Right lobe of liver (tissue), 6 donors: ENCODE data around the gene DRAXIN. TPM values are rescaled to one million over a fixed set of nuclear protein-coding genes. Genes with fewer than 3 reads are reported as not detected.

Source experiments
- ATAC-seq, 4 donors: fragments of 200-7000 bp; cut with Tn5 transposase; one replicate each; pipeline ENCODE4 v1.9.1; 2020; ENCODE audit warnings: mild to moderate bottlenecking in 4 of 4, moderate library complexity in 4 of 4
- DNase-seq, 3 donors: peaks; one replicate each; pipeline ENCODE4 v3.0.0-alpha.2; 2020
- H3K27ac ChIP-seq, 3 donors: fragments of 200-600 bp; one replicate each; pipeline ENCODE4 v1.8.0; 2022
- H3K27me3 ChIP-seq, 2 donors: fragments of 200-600 bp; one replicate each; pipeline ENCODE4 v1.8.0; 2022
- H3K36me3 ChIP-seq, 4 donors: fragments of 200-600 bp; sonication (generic) in 1 of 4; one replicate each; pipeline versions ENCODE4 v1.5.1 to v1.8.0; 2017 to 2022; ENCODE audit warnings: control low read depth in 1 of 4
- H3K4me1 ChIP-seq, 4 donors: fragments of 200-600 bp; sonication (generic) in 1 of 4; one replicate each; pipeline versions ENCODE4 v1.5.1 to v1.8.0; 2017 to 2022; ENCODE audit warnings: control low read depth in 1 of 4
- H3K4me3 ChIP-seq, 3 donors: fragments of 200-600 bp; one replicate each; pipeline ENCODE4 v1.8.0; 2022
- H3K9me3 ChIP-seq, 4 donors: fragments of 200-600 bp; sonication (generic) in 1 of 4; one replicate each; pipeline versions ENCODE4 v1.5.1 to v1.8.0; 2017 to 2022; ENCODE audit warnings: control low read depth in 1 of 4
- POLR2A ChIP-seq: fragments of 450-650 bp; IDR thresholded peaks from one replicate; pipeline ENCODE4 v1.6.1; 2017; ENCODE audit warnings: antibody characterized with exemption, mild to moderate bottlenecking
- WGBS: methylation state at CpG from one replicate; pipeline ENCODE4 v1.1.6; 2018; ENCODE audit warnings: low coverage, low lambda C conversion rate; ENCODE audit not compliant: insufficient coverage; ENCODE audit errors: missing lambda C conversion rate; 5-methylcytosine and 5-hydroxymethylcytosine counted together
- intact Hi-C, 2 donors: fragments of 100-400 bp; cut with DNase I; formaldehyde crosslinking; loops; one replicate each; pipeline versions ENCODE4 v1.11.2 to v1.14.1; 2022
- total RNA-seq, 6 experiments: library from RNA; depleted of rRNA in 2 of 6; stranded (reverse); fragments of >200 nt in 2 of 6; fragmentation: NEBNext Ultra II Directional in 3 of 6; extraction: Animal tissue kit (Norgen Biotek cat#: 25700) in 3 of 6; gene quantifications; one replicate each; pipeline versions ENCODE4 v1.1.0 to v1.2.4, GENCODE V29; 2016 to 2023
- TF ChIP-seq, protein P1 (sequence below), 4 donors: fragments of 200-600 bp in 3 of 4; fragments of 450-650 bp in 1 of 4; IDR thresholded peaks; one replicate each; pipeline versions ENCODE4 v1.5.1 to v1.8.0; 2016 to 2022; ENCODE audit warnings: antibody characterized with exemption in 4 of 4, mild to moderate bottlenecking in 2 of 4
- donor health status: DM: no; HTN: yes; CAD: no.
- donor health status: DM: no; HTN: no; CAD: no.
- donor health status: DM: no; HTN: no; CAD: no.
- donor health status: DM: no; HTN: yes; CAD: no.
- donor health status: DM: no; HTN: yes; CAD: no.

Gene DRAXIN
- total RNA-seq, 6 experiments from 2014 or later: not detected

DNA sequence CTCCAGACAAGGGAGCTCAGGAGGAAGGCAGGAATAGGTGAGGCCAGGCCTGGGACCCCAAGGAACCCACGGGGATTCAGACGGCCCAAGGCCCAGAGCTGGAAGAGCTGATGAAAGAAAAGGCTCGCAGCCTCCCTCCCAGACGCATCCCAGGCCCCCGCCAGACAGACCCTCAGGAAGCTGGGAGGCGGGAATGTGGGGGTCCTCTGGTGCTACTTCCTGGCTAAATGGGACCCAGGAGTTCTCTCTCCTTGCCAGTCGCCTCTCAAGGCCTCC lies 37.7 kb upstream of the DRAXIN start:
- ATAC-seq (no peak), DNase-seq (no peak)
- no peak overlapping the region for H3K27ac ChIP-seq
- WGBS: no CpG with 5 or more reads among the region's 7 CpGs
- no peaks in the 10 kb centered on the region for H3K9me3 ChIP-seq
- no peaks in the 10 kb centered on the region for H3K36me3 ChIP-seq
- no peak for TF ChIP-seq POLR2A
- TF ChIP-seq, protein P1, sequence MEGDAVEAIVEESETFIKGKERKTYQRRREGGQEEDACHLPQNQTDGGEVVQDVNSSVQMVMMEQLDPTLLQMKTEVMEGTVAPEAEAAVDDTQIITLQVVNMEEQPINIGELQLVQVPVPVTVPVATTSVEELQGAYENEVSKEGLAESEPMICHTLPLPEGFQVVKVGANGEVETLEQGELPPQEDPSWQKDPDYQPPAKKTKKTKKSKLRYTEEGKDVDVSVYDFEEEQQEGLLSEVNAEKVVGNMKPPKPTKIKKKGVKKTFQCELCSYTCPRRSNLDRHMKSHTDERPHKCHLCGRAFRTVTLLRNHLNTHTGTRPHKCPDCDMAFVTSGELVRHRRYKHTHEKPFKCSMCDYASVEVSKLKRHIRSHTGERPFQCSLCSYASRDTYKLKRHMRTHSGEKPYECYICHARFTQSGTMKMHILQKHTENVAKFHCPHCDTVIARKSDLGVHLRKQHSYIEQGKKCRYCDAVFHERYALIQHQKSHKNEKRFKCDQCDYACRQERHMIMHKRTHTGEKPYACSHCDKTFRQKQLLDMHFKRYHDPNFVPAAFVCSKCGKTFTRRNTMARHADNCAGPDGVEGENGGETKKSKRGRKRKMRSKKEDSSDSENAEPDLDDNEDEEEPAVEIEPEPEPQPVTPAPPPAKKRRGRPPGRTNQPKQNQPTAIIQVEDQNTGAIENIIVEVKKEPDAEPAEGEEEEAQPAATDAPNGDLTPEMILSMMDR (IDR thresholded peaks at IDR 0.05): no peak
- peak overlapping the region in 1 of 3 donors; percentile 68 for H3K4me3 ChIP-seq
- peaks cover 0 to 21% (median 5%) of the 10 kb centered on the region in 4 donors for H3K4me1 ChIP-seq
- intact Hi-C loops: loop anchor here (5.0 kb wide), 2 partner anchors 59 to 69 kb away; no protein-coding TSS in a partner anchor
- H3K27me3 ChIP-seq: no peaks in the 10 kb centered on the region

DNA sequence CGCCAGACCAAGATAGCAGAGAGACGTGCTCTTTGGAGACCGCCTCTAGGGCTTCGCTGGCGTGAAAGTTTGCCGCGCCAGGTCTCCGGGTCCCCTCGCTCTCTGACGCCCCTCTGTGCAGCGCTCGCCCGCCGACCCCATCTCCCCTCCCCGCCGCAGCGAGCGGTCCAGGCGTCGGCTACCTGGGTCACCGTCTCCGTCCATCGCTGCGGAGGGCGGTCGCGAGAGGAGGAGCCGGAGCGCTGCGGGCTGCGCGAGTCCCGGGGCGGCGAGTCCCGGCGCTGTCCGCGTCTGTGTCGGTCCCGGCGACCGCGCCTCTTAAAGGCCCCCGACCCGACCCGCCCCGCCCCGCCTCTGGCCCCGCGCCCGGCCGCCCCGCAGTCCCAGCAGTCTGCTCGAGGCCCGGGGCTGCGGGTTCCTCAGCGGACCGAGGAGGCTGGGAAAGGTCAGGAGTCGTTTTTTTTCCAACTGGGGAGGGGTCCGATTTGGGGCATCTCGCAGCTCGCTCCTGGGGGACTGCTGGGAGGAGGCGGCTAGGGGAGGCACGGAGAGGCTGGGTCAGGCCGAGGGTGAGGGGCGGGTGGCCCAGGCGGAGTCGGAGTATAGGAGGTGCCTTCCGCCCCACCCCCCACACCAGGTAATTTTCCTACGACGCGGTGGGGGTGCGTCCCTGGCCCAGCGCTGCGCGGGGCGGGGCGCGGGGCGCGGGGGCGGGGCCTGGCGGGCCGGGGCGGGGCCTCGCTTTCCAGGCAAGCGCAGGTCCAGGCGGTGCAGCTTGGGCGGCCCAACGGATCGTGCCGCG lies 37.2 kb upstream of the DRAXIN start, which contains the start of the genes FBXO2 and FBXO44:
Gene FBXO2 (minus strand): TSS at position 293 of the 802 bp plus-strand sequence. CDS start 89 bp downstream, at position 204.
Gene FBXO44 (plus strand): TSS at position 741 of the 802 bp plus-strand sequence. CDS start 959 bp downstream, outside the sequence.
- H3K27me3 ChIP-seq: no peaks in the 10 kb centered on the region
- H3K9me3 ChIP-seq: no peaks in the 10 kb centered on the region
- peak within 1 kb of the TSS; percentile 57 to 68 (median 59) for H3K4me3 ChIP-seq
- intact Hi-C loops: loop anchor here (5.0 kb wide), 2 partner anchors 58 to 68 kb away; no protein-coding TSS in a partner anchor
- H3K27ac ChIP-seq: peak within 1 kb of the TSS in 1 of 3 donors; percentile 8
- 5% methylated on average over 8 of the region's 94 CpGs for WGBS
- peaks cover 0 to 16% (median 5%) of the 10 kb centered on the region in 4 donors for H3K4me1 ChIP-seq
- ATAC-seq (peak; percentile 40 to 71 (median 60)), DNase-seq (peak; percentile 60 to 75 (median 74))
- TF ChIP-seq, protein P1 (IDR thresholded peaks at IDR 0.05): no peak
- no peak for TF ChIP-seq POLR2A
- H3K36me3 ChIP-seq: no peaks in the 10 kb centered on the region

DNA sequence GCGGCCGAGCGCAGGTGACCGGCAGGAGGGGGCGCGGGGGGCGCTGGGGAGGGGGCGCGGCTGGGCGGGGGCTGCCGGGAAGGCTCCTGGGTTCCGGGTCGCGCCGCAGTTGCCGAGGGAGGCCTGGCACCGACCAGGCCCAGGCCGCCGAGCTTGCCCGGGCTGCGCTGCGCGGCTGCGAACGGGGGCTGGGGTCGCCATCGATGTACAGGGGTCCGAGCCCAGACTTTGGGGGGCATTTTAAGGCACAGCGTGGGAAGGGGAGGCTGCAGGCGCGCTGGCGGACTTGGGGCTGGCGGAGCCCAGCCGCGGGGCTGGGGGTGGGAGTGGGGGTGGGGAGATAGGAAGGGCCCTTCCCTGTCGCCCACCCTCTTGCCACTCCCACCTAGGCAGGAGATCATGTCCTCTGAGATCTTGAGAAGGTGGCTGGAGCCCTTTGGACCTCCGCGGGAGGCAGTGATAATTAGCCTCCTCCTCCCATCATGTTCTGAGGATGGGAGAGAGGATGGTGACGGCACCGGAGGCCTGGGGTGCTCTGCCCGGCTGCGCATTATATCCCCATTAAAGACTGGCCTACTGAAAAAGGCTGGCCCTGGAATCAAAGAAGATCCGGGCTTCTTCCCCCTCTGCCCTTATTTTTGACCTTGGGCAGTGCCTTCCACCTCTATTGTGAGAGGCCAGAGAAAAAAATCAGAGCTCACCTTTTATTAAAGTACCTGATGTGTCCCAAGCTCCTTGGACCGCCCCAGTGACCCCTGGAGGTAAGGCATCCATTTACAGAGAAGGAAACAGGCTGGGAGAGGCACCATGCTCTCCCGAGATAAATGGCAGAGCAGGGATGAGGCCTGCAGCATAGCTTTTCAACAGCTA lies 36.3 kb upstream of the DRAXIN start:
- 3% methylated on average over 11 of the region's 45 CpGs for WGBS
- peak overlapping the region in 1 of 3 donors; percentile 8 for H3K27ac ChIP-seq
- H3K4me1 ChIP-seq: peaks cover 0 to 8% (median under 1%) of the 10 kb centered on the region in 4 donors
- TF ChIP-seq POLR2A: no peak
- TF ChIP-seq, protein P1 (IDR thresholded peaks at IDR 0.05): no peak
- no peak for ATAC-seq
- no peaks in the 10 kb centered on the region for H3K36me3 ChIP-seq
- no peaks in the 10 kb centered on the region for H3K9me3 ChIP-seq
- H3K27me3 ChIP-seq: no peaks in the 10 kb centered on the region
- H3K4me3 ChIP-seq: peak overlapping the region; percentile 57 to 68 (median 59)
- no peak for DNase-seq
- intact Hi-C loops: loop anchor here (5.0 kb wide), 2 partner anchors 57 to 67 kb away; no protein-coding TSS in a partner anchor

DNA sequence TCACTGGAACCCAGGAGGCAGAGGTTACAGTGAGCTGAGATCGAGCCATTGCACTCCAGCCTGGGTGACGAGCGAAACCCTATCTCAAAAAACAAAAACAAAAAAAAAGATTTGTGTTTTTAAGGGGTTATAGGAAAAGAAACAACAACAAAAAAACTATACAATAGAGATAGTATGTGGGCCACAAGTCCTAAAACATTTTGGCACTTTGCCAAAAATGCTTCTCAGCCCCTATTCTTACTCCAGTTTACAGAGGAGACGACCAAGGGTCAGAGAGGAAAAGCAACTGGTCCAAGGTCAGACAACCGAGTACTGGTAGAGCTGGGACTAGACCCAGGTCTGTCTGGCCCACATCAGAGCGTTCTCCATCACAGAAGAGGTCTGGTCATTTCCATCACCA lies 33.9 kb upstream of the DRAXIN start:
- intact Hi-C loops: no loop called here
- H3K27me3 ChIP-seq: no peaks in the 10 kb centered on the region
- no peak for ATAC-seq
- no peak for TF ChIP-seq POLR2A
- TF ChIP-seq, protein P1 (IDR thresholded peaks at IDR 0.05): no peak
- no peak for DNase-seq
- H3K27ac ChIP-seq: no peak overlapping the region
- 62% methylated on average over 5 of the region's 6 CpGs for WGBS
- peaks cover 0 to 7% (median 0%) of the 10 kb centered on the region in 4 donors for H3K4me1 ChIP-seq
- no peak overlapping the region for H3K4me3 ChIP-seq
- no peaks in the 10 kb centered on the region for H3K9me3 ChIP-seq
- no peaks in the 10 kb centered on the region for H3K36me3 ChIP-seq
